ENCODE results near the gene ZNF133. TPM values are rescaled to one million over a fixed set of nuclear protein-coding genes. Genes with fewer than 3 reads are reported as not detected.
A peak's percentile ranks its signal among the peaks of the same experiment; 100 is the strongest.

Gene ZNF133
- total RNA-seq, 1 experiment from 2014 or later: 8.2 TPM

DNA sequence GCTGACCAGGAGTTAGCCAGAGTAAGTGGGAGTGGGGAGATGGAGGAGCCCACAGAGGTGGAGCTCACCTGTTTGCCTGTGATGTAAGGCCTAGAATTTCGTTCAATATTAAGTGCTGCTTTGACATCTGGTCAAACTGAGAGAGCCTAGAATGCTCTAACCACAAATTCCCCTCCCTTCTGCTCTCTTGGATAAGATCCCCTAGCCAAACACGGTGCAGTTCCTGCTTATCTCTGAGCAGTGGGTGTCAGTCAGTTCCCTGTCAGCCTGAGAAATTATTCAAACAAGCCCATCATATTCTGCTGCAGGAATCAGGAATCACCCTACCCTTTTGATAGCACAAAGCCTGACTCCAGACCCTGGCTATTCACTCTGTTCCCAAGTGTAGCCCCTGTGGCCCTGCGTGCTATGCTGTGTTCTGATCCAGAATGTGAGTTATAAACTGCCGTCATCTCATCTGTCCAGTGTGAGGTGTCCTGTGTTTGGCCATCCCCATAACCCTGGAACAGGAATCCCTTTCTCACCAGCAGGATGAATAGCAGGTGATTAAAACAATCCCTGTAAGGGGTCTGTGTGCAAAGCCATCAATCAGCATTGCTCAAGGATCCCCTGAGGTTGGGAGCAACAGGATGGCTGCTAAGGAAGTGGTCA, 31.8 kb upstream of the ZNF133 start:
- intact Hi-C loops (cut with micrococcal nuclease; ENCODE audit: unreplicated experiment): no loop called here
- POLR2A ChIA-PET: no interaction called here
- TF ChIP-seq, protein P1, sequence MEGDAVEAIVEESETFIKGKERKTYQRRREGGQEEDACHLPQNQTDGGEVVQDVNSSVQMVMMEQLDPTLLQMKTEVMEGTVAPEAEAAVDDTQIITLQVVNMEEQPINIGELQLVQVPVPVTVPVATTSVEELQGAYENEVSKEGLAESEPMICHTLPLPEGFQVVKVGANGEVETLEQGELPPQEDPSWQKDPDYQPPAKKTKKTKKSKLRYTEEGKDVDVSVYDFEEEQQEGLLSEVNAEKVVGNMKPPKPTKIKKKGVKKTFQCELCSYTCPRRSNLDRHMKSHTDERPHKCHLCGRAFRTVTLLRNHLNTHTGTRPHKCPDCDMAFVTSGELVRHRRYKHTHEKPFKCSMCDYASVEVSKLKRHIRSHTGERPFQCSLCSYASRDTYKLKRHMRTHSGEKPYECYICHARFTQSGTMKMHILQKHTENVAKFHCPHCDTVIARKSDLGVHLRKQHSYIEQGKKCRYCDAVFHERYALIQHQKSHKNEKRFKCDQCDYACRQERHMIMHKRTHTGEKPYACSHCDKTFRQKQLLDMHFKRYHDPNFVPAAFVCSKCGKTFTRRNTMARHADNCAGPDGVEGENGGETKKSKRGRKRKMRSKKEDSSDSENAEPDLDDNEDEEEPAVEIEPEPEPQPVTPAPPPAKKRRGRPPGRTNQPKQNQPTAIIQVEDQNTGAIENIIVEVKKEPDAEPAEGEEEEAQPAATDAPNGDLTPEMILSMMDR (IDR thresholded peaks at IDR 0.05): no peak
- TF ChIP-seq, protein P2, sequence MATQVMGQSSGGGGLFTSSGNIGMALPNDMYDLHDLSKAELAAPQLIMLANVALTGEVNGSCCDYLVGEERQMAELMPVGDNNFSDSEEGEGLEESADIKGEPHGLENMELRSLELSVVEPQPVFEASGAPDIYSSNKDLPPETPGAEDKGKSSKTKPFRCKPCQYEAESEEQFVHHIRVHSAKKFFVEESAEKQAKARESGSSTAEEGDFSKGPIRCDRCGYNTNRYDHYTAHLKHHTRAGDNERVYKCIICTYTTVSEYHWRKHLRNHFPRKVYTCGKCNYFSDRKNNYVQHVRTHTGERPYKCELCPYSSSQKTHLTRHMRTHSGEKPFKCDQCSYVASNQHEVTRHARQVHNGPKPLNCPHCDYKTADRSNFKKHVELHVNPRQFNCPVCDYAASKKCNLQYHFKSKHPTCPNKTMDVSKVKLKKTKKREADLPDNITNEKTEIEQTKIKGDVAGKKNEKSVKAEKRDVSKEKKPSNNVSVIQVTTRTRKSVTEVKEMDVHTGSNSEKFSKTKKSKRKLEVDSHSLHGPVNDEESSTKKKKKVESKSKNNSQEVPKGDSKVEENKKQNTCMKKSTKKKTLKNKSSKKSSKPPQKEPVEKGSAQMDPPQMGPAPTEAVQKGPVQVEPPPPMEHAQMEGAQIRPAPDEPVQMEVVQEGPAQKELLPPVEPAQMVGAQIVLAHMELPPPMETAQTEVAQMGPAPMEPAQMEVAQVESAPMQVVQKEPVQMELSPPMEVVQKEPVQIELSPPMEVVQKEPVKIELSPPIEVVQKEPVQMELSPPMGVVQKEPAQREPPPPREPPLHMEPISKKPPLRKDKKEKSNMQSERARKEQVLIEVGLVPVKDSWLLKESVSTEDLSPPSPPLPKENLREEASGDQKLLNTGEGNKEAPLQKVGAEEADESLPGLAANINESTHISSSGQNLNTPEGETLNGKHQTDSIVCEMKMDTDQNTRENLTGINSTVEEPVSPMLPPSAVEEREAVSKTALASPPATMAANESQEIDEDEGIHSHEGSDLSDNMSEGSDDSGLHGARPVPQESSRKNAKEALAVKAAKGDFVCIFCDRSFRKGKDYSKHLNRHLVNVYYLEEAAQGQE (IDR thresholded peaks at IDR 0.05; ENCODE audit: insufficient read depth in 1 of 2, low read depth in 2 of 2, low read length in 1 of 2): no peak
- TF ChIP-seq POLR2AphosphoS5 (IDR thresholded peaks at IDR 0.05; ENCODE audit: low read depth, low read length) (no peak), TCF7L2 (IDR thresholded peaks at IDR 0.05; ENCODE audit: low read depth, low read length) (no peak), SIN3A (IDR thresholded peaks at IDR 0.05; ENCODE audit: borderline replicate concordance, insufficient read depth, low read depth, low read length) (no peak)
- Histone ChIP-seq H3K9me3 (ENCODE audit: control insufficient read depth, insufficient read depth, low read depth, low read length) (no peaks in the 10 kb centered on the region), H3K27ac (ENCODE audit: low read length) (no peak overlapping the region), H3K27me3 (ENCODE audit: control insufficient read depth, insufficient read depth, low read length) (no peaks in the 10 kb centered on the region), H3K4me1 (ENCODE audit: control insufficient read depth, insufficient read depth, low read length) (no peaks in the 10 kb centered on the region), H3K4me3 (ENCODE audit: low read depth in 2 of 2, low read length in 2 of 2) (no peak overlapping the region), H3K36me3 (ENCODE audit: control insufficient read depth, insufficient read depth, low read length) (no peaks in the 10 kb centered on the region)
- BruUV-seq (replicated peaks): no TSS peak
- in situ Hi-C loops (cut with HindIII; ENCODE audit: low pct_unique_long_range_greater_than_20kb, low sequenced_read_pairs): no loop called here
- CTCF ChIA-PET: no interaction called here
- DNase-seq (ENCODE audit: low read depth, low spot score) (no peak), ATAC-seq (no peak)

DNA sequence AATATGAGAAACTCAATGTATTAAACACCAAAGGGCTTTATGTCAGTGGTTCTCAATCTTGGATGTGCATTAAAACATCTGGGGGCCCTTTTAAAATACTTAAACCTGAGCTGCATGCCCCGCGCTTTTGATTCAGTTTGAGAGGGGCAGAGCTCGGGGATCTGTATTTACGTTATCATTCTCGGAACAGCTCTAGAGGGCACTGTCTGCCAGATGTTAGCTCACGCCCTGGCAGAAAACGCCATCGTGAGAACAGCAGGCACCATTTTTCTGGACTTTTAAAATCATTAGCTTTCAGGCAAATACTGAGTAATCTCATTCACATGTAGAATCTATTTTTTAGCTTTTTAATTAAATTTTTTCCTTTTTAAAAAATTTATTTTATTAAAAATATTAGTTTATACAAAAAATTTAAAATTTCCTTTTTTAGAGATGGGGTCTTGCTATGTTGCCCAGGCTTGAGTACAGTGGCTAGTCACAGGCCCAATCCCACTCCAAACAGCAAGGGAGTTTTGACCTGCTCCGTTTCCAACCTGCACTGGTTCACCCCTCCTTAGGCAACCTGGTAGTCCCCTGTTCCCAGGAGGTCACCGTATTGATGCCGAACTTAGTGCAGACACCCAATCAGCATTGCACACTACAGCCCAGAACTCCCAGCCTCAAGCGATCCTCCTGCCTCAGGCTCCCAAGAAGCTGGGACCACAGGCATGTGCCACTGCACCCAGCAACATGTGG, 30.0 kb upstream of the ZNF133 start:
- in situ Hi-C loops (cut with HindIII; ENCODE audit: low pct_unique_long_range_greater_than_20kb, low sequenced_read_pairs) (no loop called here), intact Hi-C loops (cut with micrococcal nuclease; ENCODE audit: unreplicated experiment) (no loop called here)
- no peaks in the 10 kb centered on the region for H3K36me3 ChIP-seq (ENCODE audit: control insufficient read depth, insufficient read depth, low read length)
- no peaks in the 10 kb centered on the region for H3K27me3 ChIP-seq (ENCODE audit: control insufficient read depth, insufficient read depth, low read length)
- DNase-seq (ENCODE audit: low read depth, low spot score): no peak
- no peaks in the 10 kb centered on the region for H3K4me1 ChIP-seq (ENCODE audit: control insufficient read depth, insufficient read depth, low read length)
- H3K9me3 ChIP-seq (ENCODE audit: control insufficient read depth, insufficient read depth, low read depth, low read length): no peaks in the 10 kb centered on the region
- BruUV-seq (replicated peaks): no TSS peak
- H3K4me3 ChIP-seq (ENCODE audit: low read depth in 2 of 2, low read length in 2 of 2): no peak overlapping the region
- TF ChIP-seq SIN3A (IDR thresholded peaks at IDR 0.05; ENCODE audit: borderline replicate concordance, insufficient read depth, low read depth, low read length): no peak
- TF ChIP-seq, protein P1 (IDR thresholded peaks at IDR 0.05): peak; percentile 56
- ATAC-seq: no peak
- ChIA-PET CTCF (interaction anchor here (0.6 kb wide), 1 partner anchor 337 kb away, joined by 3 read pairs; no protein-coding TSS in a partner anchor), POLR2A (no interaction called here)
- H3K27ac ChIP-seq (ENCODE audit: low read length): no peak overlapping the region

Measured in Panc1 (cell line).